Frontal cortex (tissue), 4 donors: ENCODE results near the gene UTS2. TPM values are rescaled to one million over a fixed set of nuclear protein-coding genes. Genes with fewer than 3 reads are reported as not detected.

Experiments
- DNase-seq, 2 donors: peaks; one replicate each; pipeline ENCODE4 v3.0.0; 2012; ENCODE audit warnings: low spot score in 2 of 2
- FAIRE-seq: peaks from 2 replicates; lab custom pipeline; 2012; peaks lifted over from hg19 to GRCh38; lab: Jason Lieb, UNC
- total RNA-seq: library from RNA; depleted of rRNA; stranded (reverse); fragments of >200 nt; gene quantifications from one replicate; pipeline ENCODE4 v1.2.3, GENCODE V29; 2014
- donor health status: control.
- donor health status: control.
- donor health status: control.

The UTS2 gene
- total RNA-seq, 1 donor from 2014 or later = not detected

- FAIRE-seq (no peak), DNase-seq (no peak)
Observed at GRCh38 chr1:7865978-7866377, 13.1 kb upstream of the UTS2 start.

- DNase-seq = no peak
- FAIRE-seq = no peak
Observed at GRCh38 chr1:7863756-7864328, 11.0 kb upstream of the UTS2 start.

- DNase-seq = no peak
- no peak for FAIRE-seq
Observed at GRCh38 chr1:7862211-7863060, 9.6 kb upstream of the UTS2 start.

GRCh38 chr1:7861452-7861851 is 8.6 kb upstream of the UTS2 start:
- DNase-seq = no peak
- no peak for FAIRE-seq

DNA sequence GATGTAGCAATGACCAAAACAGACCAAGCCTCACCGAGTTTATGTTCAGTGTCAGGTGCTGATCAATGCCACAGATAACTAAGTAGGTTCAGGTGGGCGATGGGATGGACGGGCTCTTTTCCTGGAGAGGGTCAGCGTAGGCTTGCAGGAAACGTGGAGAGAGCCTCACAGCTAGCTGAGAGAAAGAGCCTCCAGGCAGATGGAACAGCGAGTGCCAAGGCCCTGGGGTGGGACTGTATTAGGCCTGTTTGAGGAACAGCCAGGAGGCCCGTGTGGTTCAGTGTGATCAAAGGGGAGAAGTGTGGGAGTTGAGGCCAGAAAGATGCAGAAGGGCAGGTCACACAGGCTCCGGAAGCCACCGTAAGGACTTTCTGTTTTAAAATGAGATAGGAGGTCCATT is 7.3 kb upstream of the UTS2 start:
- no peak for DNase-seq
- FAIRE-seq = no peak

- DNase-seq (no peak), FAIRE-seq (no peak)
Observed at GRCh38 chr1:7859406-7859805, 6.5 kb upstream of the UTS2 start.

- FAIRE-seq = no peak
- DNase-seq = no peak
Observed at GRCh38 chr1:7857985-7858384, 5.1 kb upstream of the UTS2 start.

DNA sequence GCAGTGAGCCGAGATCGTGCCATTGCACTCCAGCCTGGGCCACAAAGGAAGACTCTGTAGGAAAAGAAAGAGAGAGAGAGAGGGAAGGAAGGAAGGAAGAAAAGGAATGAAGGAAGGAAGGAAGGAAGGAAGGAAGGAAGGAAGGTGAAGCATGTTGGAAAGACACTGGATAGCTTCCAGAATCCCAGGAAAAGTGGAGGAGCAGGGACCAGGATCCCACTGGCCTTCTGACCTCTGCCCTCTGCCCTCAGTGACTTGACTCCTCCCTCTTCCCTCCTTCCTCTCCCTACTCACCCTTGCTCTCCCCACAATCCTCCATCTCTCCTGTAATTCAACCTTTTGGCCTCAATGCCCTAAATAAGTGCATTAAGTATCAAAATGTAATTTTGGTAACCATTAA is 4.1 kb upstream of the UTS2 start:
- no peak for DNase-seq
- no peak for FAIRE-seq

DNA sequence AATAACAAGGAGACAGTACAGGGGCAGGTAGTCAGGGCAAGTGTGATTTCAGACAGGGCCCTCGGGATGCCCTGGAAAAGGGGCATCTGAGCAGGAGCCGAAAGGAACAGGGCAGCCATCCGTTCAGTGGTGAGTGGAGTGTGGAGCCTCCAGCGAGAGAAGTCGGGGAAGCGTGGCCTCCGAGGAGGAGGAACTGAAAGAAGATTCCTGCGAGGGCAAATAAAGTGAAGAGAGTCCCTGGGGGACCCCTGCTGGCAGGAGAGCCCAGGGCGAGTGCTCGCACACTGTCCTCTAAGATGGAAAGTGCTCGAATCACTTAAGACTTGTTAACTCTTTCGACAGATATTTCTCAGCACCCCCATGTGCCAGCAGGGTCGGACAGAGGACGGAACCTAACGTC is 3.5 kb upstream of the UTS2 start:
- no peak for DNase-seq
- FAIRE-seq = no peak

- DNase-seq = no peak
- FAIRE-seq = no peak
Observed at GRCh38 chr1:7853684-7854026, 790 bp upstream of the UTS2 start.

DNA sequence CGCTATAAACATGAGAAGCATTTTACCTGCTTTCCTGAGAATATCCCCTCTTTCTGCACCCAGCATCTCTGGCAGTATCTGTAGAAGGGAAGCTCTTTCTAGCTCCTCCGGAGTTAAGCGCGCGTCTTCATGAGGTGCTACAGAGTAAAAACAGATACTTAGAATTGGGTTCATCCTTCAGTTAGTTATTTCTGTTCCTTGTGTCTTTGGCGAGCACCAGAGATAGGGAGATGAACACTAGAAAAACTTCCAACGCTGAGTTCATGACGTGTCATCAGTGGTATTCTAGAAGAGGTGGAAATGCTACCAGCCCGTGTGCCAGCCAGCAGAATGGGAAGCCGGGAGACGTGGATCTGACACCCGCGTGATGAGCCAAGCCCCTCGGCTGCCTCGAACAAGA is 2.1 kb downstream of the UTS2 start:
- DNase-seq (no peak), FAIRE-seq (no peak)

DNA sequence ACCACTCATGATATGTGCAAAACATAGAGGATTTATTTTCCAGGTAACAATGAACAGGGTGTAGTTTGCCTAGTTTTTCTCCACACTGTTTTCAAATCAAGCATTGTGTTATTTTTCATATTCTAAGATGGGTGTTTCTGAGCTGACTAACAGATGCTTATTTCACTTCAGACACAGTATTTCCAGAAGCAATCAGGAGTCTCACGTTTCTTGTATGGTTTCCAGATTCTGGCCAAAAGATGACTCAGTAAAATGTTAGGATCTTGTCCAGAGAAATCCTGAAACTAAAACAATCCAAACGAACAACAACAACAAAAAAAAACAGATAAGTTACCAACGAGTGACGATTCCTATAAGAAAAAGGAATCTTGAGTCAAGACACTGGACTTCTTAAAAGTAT is 5.3 kb downstream of the UTS2 start:
- FAIRE-seq (no peak), DNase-seq (no peak)

- FAIRE-seq = no peak
- no peak for DNase-seq
Observed at GRCh38 chr1:7846656-7847055, 6.2 kb downstream of the UTS2 start.

DNA sequence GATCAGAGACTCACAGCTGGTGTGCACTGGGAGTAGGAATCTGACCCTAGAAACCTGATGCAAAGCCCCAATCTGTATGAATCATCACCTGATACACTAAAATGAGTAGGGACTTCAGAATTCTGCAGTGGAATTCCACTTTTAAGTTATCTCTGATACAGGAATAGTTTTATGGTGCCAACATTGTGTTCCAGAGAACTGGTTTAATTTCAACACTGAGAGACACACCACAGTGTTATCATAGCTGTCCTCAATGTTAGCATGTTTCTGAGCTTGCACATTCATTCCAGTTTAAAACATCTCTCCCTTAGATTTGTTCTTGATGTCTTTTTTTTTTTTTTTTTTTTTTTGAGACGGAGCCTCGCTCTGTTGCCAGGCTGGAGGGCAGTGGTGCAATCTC is 7.1 kb downstream of the UTS2 start:
- FAIRE-seq (no peak), DNase-seq (no peak)

DNA sequence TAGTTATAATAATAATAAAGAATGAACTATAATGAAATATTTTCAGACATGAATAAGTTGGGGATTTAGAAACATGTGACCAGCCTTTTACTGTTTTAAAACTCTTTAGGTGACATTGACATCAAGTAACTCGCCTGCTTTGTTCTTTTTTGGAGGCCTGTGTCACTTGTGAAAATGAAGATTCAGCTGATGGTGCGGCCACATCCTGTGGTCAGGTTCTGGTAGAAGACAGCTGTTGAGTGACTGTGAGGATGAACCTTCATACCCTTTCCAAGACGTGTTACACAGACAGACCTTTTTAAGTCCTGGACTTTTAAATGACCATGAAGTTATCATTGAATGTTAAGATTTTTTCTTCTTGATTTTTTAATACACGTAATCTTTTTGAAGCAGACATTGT is 10.3 kb downstream of the UTS2 start:
- no peak for DNase-seq
- FAIRE-seq = no peak

- no peak for FAIRE-seq
- no peak for DNase-seq
Observed at GRCh38 chr1:7839526-7839925, 13.3 kb downstream of the UTS2 start.

GRCh38 chr1:7838714-7839113 is 14.2 kb downstream of the UTS2 start:
- no peak for DNase-seq
- no peak for FAIRE-seq

GRCh38 chr1:7833035-7833434 is 19.8 kb downstream of the UTS2 start:
- no peak for DNase-seq
- no peak for FAIRE-seq

- no peak for FAIRE-seq
- no peak for DNase-seq
Observed at GRCh38 chr1:7831458-7831857, 21.4 kb downstream of the UTS2 start.

DNA sequence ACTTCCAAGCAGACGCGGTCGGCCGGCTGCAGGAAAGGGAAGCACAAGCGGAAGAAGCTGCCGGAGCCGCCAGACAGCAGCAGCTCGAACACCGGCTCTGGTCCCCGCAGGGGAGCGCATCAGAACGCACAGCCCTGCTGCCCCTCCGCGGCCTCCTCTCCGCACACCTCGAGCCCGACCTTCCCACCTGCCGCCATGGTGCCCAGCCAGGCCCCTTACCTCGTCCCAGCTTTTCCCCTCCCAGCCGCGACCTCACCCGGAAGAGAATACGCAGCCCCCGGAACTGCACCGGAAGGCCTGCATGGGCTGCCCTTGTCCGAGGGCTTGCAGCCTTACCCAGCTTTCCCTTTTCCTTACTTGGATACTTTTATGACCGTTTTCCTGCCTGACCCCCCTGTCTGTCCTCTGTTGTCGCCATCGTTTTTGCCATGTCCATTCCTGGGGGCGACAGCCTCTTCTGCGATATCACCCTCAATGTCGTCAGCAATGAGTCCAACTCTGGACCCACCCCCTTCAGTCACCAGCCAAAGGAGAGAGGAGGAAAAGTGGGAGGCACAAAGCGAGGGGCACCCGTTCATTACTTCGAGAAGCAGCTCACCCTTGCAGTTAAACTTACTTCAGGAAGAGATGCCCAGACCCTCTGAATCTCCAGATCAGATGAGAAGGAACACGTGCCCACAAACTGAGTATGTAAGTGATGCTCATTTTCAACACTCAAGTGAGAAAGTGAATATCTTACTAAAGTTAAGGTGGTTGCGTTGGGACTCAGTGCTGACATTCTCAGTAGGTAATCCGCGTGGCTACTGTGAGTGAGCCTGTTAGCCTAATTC is 25.5 kb downstream of the UTS2 start:
- DNase-seq (no peak), FAIRE-seq (no peak)

- DNase-seq (no peak), FAIRE-seq (no peak)
Observed at GRCh38 chr1:7826363-7826762, 26.5 kb downstream of the UTS2 start.
